A673 (cell line): ENCODE data around the gene P2RY6. TPM values are rescaled to one million over a fixed set of nuclear protein-coding genes. Genes with fewer than 3 reads are reported as not detected.

Experiments used
- BruUV-seq: library from RNA; stranded (reverse); fragments of 400-500 nt; replicated peaks from 2 replicates; lab custom pipeline; 2021; lab: Mats Ljungman, UMichigan
- CTCF ChIA-PET: fragments of 300-600 bp; sonication (Branson Sonifier 250); formaldehyde crosslinking; loops from one replicate; lab custom pipeline; 2022; ENCODE audit warnings: antibody characterized with exemption; lab: Charles Lee
- POLR2A ChIA-PET: fragments of 300-600 bp; sonication (Branson Sonifier 250); formaldehyde crosslinking; loops from one replicate; lab custom pipeline; 2022; ENCODE audit warnings: antibody characterized with exemption; ENCODE audit not compliant: low non-redundant PET; lab: Charles Lee
- DNase-seq: peaks from one replicate; pipeline ENCODE4 v3.0.0-alpha.2; 2015; ENCODE audit warnings: low spot score
- H3K27ac ChIP-seq: fragments of 200-600 bp; sonication (generic); 2 replicates; pipeline ENCODE4 v1.5.1; 2016; ENCODE audit warnings: mixed run types, low read depth, mild to moderate bottlenecking, mixed read lengths, antibody characterized with exemption, low read length; ENCODE audit not compliant: poor library complexity, severe bottlenecking
- H3K27me3 ChIP-seq: fragments of 200-600 bp; sonication (generic); replicated peaks from 2 replicates; pipeline ENCODE4 v1.6.1; 2017; ENCODE audit warnings: mixed run types, low read depth, mild to moderate bottlenecking, mixed read lengths, antibody characterized with exemption, low read length; ENCODE audit not compliant: insufficient read depth, poor library complexity
- H3K36me3 ChIP-seq: fragments of 200-600 bp; sonication (generic); 2 replicates; pipeline ENCODE4 v1.6.1; 2016; ENCODE audit warnings: mixed run types, mild to moderate bottlenecking, mixed read lengths, antibody characterized with exemption, low read length; ENCODE audit not compliant: insufficient read depth, poor library complexity, severe bottlenecking
- H3K4me1 ChIP-seq: fragments of 200-600 bp; sonication (generic); 2 replicates; pipeline ENCODE4 v1.6.1; 2017; ENCODE audit warnings: mixed run types, mild to moderate bottlenecking, mixed read lengths, antibody characterized with exemption, low read length; ENCODE audit not compliant: insufficient read depth, poor library complexity, severe bottlenecking
- H3K4me3 ChIP-seq: fragments of 200-600 bp; sonication (generic); 2 replicates; pipeline ENCODE4 v1.5.1; 2016; ENCODE audit warnings: low read depth, mixed run types, mild to moderate bottlenecking, mixed read lengths, low read length; ENCODE audit not compliant: poor library complexity, severe bottlenecking
- H3K9me3 ChIP-seq: fragments of 200-600 bp; sonication (generic); 2 replicates; pipeline ENCODE4 v1.6.1; 2016; ENCODE audit warnings: mixed run types, low read depth, mild to moderate bottlenecking, mixed read lengths, antibody characterized with exemption, low read length; ENCODE audit not compliant: poor library complexity, severe bottlenecking
- EZH2 ChIP-seq: fragments of 200-600 bp; sonication (generic); IDR thresholded peaks from 2 replicates; pipeline ENCODE4 v1.6.1; 2017; ENCODE audit warnings: borderline replicate concordance, low read depth, mild to moderate bottlenecking, mixed read lengths, antibody characterized with exemption, low read length; ENCODE audit not compliant: poor library complexity, severe bottlenecking
- intact Hi-C: fragments of 100-400 bp; cut with micrococcal nuclease; formaldehyde crosslinking; loops from one replicate; pipeline ENCODE4 v1.10.0; 2022; ENCODE audit not compliant: unreplicated experiment
- total RNA-seq: library from RNA; stranded (reverse); gene quantifications from 2 replicates; pipeline ENCODE4 v1.2.3, GENCODE V29; 2021
- TF ChIP-seq, protein P1 (sequence below): fragments of 300-800, 200-600 bp; sonication (generic); conservative IDR thresholded peaks from 2 replicates; pipeline ENCODE4 v1.5.1; 2017; ENCODE audit warnings: low read depth, mild to moderate bottlenecking, antibody characterized with exemption, low read length, moderate library complexity, mixed read lengths

Gene P2RY6
- total RNA-seq, 1 experiment from 2014 or later = 0.43 TPM

DNA sequence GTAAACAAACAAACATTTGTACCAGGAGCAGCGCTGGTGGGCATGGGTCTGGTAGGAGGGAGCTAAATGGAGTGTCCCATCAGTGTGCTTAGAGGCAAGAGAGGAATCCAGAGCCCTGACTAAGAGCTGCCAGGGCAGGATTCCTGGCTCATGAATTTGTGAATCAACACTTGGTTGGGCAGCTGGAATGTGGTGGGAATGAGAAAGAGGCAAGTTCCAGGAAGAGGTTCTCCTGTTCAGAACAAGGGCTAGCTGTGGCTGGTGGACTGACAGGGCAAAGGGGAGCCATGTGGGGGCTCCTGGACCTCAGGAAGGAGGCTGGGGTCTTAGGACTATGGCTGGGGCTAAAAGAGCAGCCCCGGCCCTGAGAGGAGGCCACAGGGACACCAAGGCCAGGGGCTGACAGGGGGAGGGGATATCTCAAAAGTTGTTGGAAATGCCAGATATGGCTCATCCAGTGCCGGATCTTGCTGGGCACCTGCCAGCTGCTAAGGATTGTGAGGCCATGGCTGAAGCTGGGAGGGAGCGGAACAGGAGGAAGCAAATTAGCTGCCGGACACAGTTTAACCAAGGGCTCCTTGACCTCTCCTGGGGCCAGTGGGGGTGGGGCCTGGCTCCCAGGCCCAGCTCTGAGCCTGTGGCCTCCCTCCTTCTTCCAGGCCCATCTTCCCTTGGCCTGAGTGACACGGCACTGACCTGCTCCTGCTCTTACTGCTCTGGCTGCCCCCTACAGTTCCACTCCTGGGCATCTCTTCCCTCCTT lies 14.6 kb upstream of the P2RY6 start:
- Histone ChIP-seq H3K36me3 (no peaks in the 10 kb centered on the region), H3K4me3 (no peak overlapping the region), H3K9me3 (no peaks in the 10 kb centered on the region), H3K4me1 (no peaks in the 10 kb centered on the region), H3K27ac (no peak overlapping the region), H3K27me3 (no peaks in the 10 kb centered on the region)
- TF ChIP-seq, protein P1, sequence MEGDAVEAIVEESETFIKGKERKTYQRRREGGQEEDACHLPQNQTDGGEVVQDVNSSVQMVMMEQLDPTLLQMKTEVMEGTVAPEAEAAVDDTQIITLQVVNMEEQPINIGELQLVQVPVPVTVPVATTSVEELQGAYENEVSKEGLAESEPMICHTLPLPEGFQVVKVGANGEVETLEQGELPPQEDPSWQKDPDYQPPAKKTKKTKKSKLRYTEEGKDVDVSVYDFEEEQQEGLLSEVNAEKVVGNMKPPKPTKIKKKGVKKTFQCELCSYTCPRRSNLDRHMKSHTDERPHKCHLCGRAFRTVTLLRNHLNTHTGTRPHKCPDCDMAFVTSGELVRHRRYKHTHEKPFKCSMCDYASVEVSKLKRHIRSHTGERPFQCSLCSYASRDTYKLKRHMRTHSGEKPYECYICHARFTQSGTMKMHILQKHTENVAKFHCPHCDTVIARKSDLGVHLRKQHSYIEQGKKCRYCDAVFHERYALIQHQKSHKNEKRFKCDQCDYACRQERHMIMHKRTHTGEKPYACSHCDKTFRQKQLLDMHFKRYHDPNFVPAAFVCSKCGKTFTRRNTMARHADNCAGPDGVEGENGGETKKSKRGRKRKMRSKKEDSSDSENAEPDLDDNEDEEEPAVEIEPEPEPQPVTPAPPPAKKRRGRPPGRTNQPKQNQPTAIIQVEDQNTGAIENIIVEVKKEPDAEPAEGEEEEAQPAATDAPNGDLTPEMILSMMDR = no peak
- no peak for TF ChIP-seq EZH2
- intact Hi-C loops = no loop called here
- POLR2A ChIA-PET = no interaction called here
- no peak for DNase-seq
- no TSS peak for BruUV-seq
- CTCF ChIA-PET = no interaction called here

DNA sequence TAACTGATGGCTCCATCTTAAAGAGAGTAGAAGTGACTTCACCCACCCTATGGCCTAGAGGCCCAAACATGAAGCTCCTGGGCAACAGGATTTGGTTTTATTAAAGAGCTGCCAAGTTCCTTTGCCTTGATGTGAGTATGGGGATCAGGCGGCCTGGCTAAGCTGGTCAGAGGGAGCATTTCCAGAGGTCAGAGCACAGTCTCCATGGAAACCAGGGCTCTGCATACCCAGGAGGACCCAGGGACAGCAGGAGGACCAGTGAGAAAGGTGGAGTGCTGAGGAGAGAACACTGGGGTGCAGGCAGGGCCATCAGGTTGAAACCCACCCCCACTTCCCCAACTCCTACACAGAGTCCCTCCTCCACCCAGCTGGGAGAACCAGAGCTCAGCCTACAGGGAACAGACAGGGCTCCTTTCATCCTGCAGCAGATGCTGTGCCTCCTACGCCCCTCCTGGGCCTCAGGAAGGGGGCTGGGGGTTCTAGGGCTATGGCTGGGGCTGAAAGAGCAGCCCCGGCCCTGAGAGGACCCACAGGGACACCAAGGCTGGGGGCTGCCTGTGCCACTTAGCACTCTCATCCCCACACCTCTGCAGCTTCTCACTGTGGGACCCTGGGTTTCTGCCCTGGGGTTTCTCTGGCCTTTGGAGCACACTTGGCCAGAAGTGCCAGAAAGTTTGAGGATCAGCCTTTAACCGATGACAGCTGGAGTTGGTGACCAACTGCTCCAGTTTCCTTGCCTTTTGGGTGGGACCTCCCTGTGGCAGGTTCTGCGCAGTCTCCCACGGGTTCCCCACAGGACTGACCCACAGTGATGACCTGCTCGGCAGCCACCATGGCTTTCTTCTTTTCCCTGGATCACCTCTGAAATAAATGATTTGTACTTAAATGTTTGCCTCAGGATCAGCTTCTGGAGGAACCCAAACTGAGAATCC lies 13.8 kb upstream of the P2RY6 start:
- no peak overlapping the region for H3K4me3 ChIP-seq
- POLR2A ChIA-PET = no interaction called here
- H3K27ac ChIP-seq = no peak overlapping the region
- BruUV-seq = no TSS peak
- no peaks in the 10 kb centered on the region for H3K4me1 ChIP-seq
- intact Hi-C loops = no loop called here
- no peaks in the 10 kb centered on the region for H3K9me3 ChIP-seq
- TF ChIP-seq EZH2 = no peak
- TF ChIP-seq, protein P1 = no peak
- CTCF ChIA-PET = no interaction called here
- H3K27me3 ChIP-seq = no peaks in the 10 kb centered on the region
- no peak for DNase-seq
- no peaks in the 10 kb centered on the region for H3K36me3 ChIP-seq

DNA sequence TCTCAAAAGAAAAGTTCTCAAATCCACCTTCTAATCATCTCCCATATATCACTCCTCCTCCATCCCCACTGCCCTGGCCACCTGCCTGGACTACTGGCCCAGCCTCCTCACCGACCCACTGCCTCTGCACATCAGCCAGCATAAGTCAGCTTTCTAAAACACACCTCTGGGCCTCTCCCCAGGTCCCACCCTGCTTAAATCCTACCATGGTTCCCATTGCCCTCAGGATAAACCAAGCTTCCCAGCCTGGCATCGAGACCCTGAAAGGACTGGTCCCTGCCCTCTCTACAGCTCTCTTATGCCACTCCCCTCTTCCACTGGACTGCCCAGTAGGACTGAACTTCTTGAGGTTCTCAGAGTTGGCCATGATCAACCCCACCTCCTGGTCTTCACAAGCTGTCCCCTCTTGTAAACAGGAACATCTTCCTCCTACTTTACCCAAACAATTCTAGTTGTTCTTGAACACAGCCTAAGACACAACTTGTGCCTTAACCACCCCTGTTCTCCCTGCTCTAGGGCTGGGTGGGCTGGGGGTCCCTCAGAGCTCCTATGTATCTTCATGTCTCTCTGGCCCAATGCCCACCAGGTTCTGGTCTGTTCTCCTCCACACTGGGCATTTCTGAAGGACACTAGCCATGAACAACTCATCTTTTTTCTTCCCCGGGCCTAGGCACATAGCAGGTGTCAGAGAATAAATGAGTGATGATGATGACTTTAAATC lies 12.6 kb upstream of the P2RY6 start:
- ChIA-PET POLR2A (no interaction called here), CTCF (no interaction called here)
- no peaks in the 10 kb centered on the region for H3K9me3 ChIP-seq
- TF ChIP-seq, protein P1 = no peak
- no peak for TF ChIP-seq EZH2
- H3K36me3 ChIP-seq = no peaks in the 10 kb centered on the region
- no peak for DNase-seq
- no peak overlapping the region for H3K4me3 ChIP-seq
- intact Hi-C loops = no loop called here
- BruUV-seq = no TSS peak
- peaks cover 8% of the 10 kb centered on the region for H3K27me3 ChIP-seq
- no peaks in the 10 kb centered on the region for H3K4me1 ChIP-seq
- no peak overlapping the region for H3K27ac ChIP-seq
